Measurements from ENCODE around the gene CST3.

DNA sequence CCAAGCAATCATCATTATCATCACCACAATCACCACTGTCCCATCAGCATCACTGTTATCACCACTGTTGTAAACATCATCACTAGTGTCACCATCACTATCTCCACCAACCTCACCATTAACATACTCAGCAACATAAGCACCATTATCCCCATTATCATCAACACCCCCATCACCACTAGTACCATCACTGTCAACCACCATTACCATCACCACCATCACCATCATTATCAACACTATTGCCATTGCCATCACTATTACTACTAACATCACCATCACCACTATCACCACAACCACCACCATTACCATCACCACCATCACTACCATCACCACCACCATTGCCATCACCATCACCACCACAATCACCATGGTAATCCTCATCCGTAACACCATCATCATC lies 31.6 kb upstream of the CST3 start:
- TF ChIP-seq, protein P1, sequence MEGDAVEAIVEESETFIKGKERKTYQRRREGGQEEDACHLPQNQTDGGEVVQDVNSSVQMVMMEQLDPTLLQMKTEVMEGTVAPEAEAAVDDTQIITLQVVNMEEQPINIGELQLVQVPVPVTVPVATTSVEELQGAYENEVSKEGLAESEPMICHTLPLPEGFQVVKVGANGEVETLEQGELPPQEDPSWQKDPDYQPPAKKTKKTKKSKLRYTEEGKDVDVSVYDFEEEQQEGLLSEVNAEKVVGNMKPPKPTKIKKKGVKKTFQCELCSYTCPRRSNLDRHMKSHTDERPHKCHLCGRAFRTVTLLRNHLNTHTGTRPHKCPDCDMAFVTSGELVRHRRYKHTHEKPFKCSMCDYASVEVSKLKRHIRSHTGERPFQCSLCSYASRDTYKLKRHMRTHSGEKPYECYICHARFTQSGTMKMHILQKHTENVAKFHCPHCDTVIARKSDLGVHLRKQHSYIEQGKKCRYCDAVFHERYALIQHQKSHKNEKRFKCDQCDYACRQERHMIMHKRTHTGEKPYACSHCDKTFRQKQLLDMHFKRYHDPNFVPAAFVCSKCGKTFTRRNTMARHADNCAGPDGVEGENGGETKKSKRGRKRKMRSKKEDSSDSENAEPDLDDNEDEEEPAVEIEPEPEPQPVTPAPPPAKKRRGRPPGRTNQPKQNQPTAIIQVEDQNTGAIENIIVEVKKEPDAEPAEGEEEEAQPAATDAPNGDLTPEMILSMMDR (conservative IDR thresholded peaks at IDR 0.05; ENCODE audit: low read depth, low read length) = no peak
- no peak for TF ChIP-seq EZH2 (IDR thresholded peaks at IDR 0.05; ENCODE audit: low read length, unreplicated experiment)
